ENCODE results near the gene SLC4A1AP.

Gene SLC4A1AP

GRCh38 chr2:27685577-27685976 lies 21.9 kb downstream of the SLC4A1AP start:
- H3K4me2 ChIP-seq (ENCODE audit: low read depth, low read length, poor library complexity, severe bottlenecking), result no peak overlapping the region
- TF ChIP-seq CTCF (IDR thresholded peaks at IDR 0.05; ENCODE audit: insufficient read depth, low read length, poor library complexity, severe bottlenecking) (no peak), EZH2phosphoT487 (conservative IDR thresholded peaks at IDR 0.05; ENCODE audit: low read length) (no peak)
- H3K27me3 ChIP-seq (ENCODE audit: low read length), result no peaks in the 10 kb centered on the region
- no peaks in the 10 kb centered on the region for H4K20me1 ChIP-seq (ENCODE audit: low read depth, low read length)
- no peak overlapping the region for H3K9ac ChIP-seq (ENCODE audit: low read length)
- peaks cover 12% of the 10 kb centered on the region; the same call in 1 of the 2 replicates for H3K36me3 ChIP-seq (ENCODE audit: low read length)
- H3F3A ChIP-seq (ENCODE audit: insufficient read depth), result peaks cover 4% of the 10 kb centered on the region; the same call in 1 of the 2 replicates
- no peak overlapping the region for H3K27ac ChIP-seq (ENCODE audit: low read depth, low read length)
- no peaks in the 10 kb centered on the region for H3K79me2 ChIP-seq (ENCODE audit: insufficient read depth, low read length)
- no peaks in the 10 kb centered on the region for H3K9me3 ChIP-seq (ENCODE audit: insufficient read depth, low read length)
- H3K4me3 ChIP-seq (ENCODE audit: insufficient read depth, low read length, poor library complexity, severe bottlenecking), result no peak overlapping the region
- H3K9me2 ChIP-seq (replicated peaks; ENCODE audit: insufficient read depth, low read length), result no peaks in the 10 kb centered on the region
- H2AFZ ChIP-seq (ENCODE audit: low read depth, low read length, severe bottlenecking), result no peak overlapping the region

- Histone ChIP-seq H3K9ac (ENCODE audit: low read length) (no peak overlapping the region), H3F3A (ENCODE audit: insufficient read depth) (peaks cover 4% of the 10 kb centered on the region; the same call in 1 of the 2 replicates), H3K27ac (ENCODE audit: low read depth, low read length) (no peak overlapping the region), H4K20me1 (ENCODE audit: low read depth, low read length) (no peaks in the 10 kb centered on the region), H3K4me3 (ENCODE audit: insufficient read depth, low read length, poor library complexity, severe bottlenecking) (no peak overlapping the region), H3K36me3 (ENCODE audit: low read length) (peaks cover 12% of the 10 kb centered on the region; the same call in 1 of the 2 replicates), H2AFZ (ENCODE audit: low read depth, low read length, severe bottlenecking) (no peak overlapping the region), H3K9me2 (replicated peaks; ENCODE audit: insufficient read depth, low read length) (no peaks in the 10 kb centered on the region), H3K4me2 (ENCODE audit: low read depth, low read length, poor library complexity, severe bottlenecking) (no peak overlapping the region), H3K27me3 (ENCODE audit: low read length) (no peaks in the 10 kb centered on the region), H3K9me3 (ENCODE audit: insufficient read depth, low read length) (no peaks in the 10 kb centered on the region), H3K79me2 (ENCODE audit: insufficient read depth, low read length) (no peaks in the 10 kb centered on the region)
- TF ChIP-seq EZH2phosphoT487 (conservative IDR thresholded peaks at IDR 0.05; ENCODE audit: low read length), result no peak
- TF ChIP-seq CTCF (IDR thresholded peaks at IDR 0.05; ENCODE audit: insufficient read depth, low read length, poor library complexity, severe bottlenecking), result no peak
Observed at GRCh38 chr2:27687232-27687631, 23.5 kb downstream of the SLC4A1AP start.

GRCh38 chr2:27689424-27689823 lies 25.7 kb downstream of the SLC4A1AP start:
- Histone ChIP-seq H3K79me2 (ENCODE audit: insufficient read depth, low read length) (no peaks in the 10 kb centered on the region), H3K4me2 (ENCODE audit: low read depth, low read length, poor library complexity, severe bottlenecking) (no peak overlapping the region), H3K4me3 (ENCODE audit: insufficient read depth, low read length, poor library complexity, severe bottlenecking) (no peak overlapping the region), H3K9ac (ENCODE audit: low read length) (no peak overlapping the region), H3F3A (ENCODE audit: insufficient read depth) (peaks cover 4% of the 10 kb centered on the region; the same call in 1 of the 2 replicates), H4K20me1 (ENCODE audit: low read depth, low read length) (no peaks in the 10 kb centered on the region), H3K27me3 (ENCODE audit: low read length) (no peaks in the 10 kb centered on the region), H3K27ac (ENCODE audit: low read depth, low read length) (no peak overlapping the region), H3K36me3 (ENCODE audit: low read length) (peaks cover 15% of the 10 kb centered on the region; the same call in 1 of the 2 replicates), H3K9me3 (ENCODE audit: insufficient read depth, low read length) (no peaks in the 10 kb centered on the region), H2AFZ (ENCODE audit: low read depth, low read length, severe bottlenecking) (no peak overlapping the region), H3K9me2 (replicated peaks; ENCODE audit: insufficient read depth, low read length) (no peaks in the 10 kb centered on the region)
- TF ChIP-seq EZH2phosphoT487 (conservative IDR thresholded peaks at IDR 0.05; ENCODE audit: low read length), result no peak
- TF ChIP-seq CTCF (IDR thresholded peaks at IDR 0.05; ENCODE audit: insufficient read depth, low read length, poor library complexity, severe bottlenecking), result no peak
